ENCODE results near the gene PDIA4. TPM values are rescaled to one million over a fixed set of nuclear protein-coding genes. Genes with fewer than 3 reads are reported as not detected.
"Not testable (repeated sequence)": the region's sequence is repeated elsewhere in the genome, so short reads cannot be mapped to it uniquely, and the experiment has no call there.

PDIA4 gene
- total and polyA plus RNA-seq, 5 donors from 2014 or later: 33.4 to 78.3 (median 67.5) TPM

- Mint-ChIP-seq H3K4me1 (peaks cover 34 to 51% (median 40%) of the 10 kb centered on the region in 4 donors), H3K27ac (peak overlapping the region; percentile 94 to 97 (median 97)), H3K27me3 (peaks cover 13% of the 10 kb centered on the region), H3K36me3 (no peaks in the 10 kb centered on the region), H3K9me3 (peaks cover 0 to 1% (median 0%) of the 10 kb centered on the region in 7 donors), H3K4me3 (peak overlapping the region; percentile 93 to 98 (median 96))
- peak overlapping the region; percentile 88 for H3K27ac ChIP-seq (ENCODE audit: insufficient read depth, low read length, poor library complexity, severe bottlenecking)
- H3K4me3 ChIP-seq (ENCODE audit: low read depth, low read length): peak overlapping the region; percentile 99
- H3K4me1 ChIP-seq (ENCODE audit: control insufficient read depth, insufficient read depth, low read length, poor library complexity, severe bottlenecking): peaks cover 36% of the 10 kb centered on the region
- H3K36me3 ChIP-seq (ENCODE audit: control insufficient read depth, insufficient read depth, low read length): no peaks in the 10 kb centered on the region
- H3K27me3 ChIP-seq (ENCODE audit: control insufficient read depth, insufficient read depth, low read length): no peaks in the 10 kb centered on the region
- DNase-seq (no peak), ATAC-seq (ENCODE audit: low read depth in 2 of 2) (no peak)
- no peaks in the 10 kb centered on the region for H3K9me3 ChIP-seq (ENCODE audit: control insufficient read depth in 2 of 2, low read length in 2 of 2)
Measured at GRCh38 chr7:148987751-148988512, 40.4 kb downstream of the PDIA4 start.

GRCh38 chr7:148987010-148987750 lies 41.1 kb downstream of the PDIA4 start:
- Mint-ChIP-seq H3K27ac (peak overlapping the region; percentile 94 to 97 (median 97)), H3K9me3 (peaks cover 0 to 1% (median 0%) of the 10 kb centered on the region in 7 donors), H3K4me1 (peaks cover 34 to 54% (median 41%) of the 10 kb centered on the region in 4 donors), H3K27me3 (peaks cover 15% of the 10 kb centered on the region), H3K36me3 (no peaks in the 10 kb centered on the region), H3K4me3 (peak overlapping the region; percentile 93 to 98 (median 96))
- ATAC-seq (ENCODE audit: low read depth in 2 of 2) (peak; percentile 83 to 84), DNase-seq (peak; percentile 81 to 93 (median 91))
- H3K4me3 ChIP-seq (ENCODE audit: low read depth, low read length): peak overlapping the region; percentile 99
- no peaks in the 10 kb centered on the region for H3K36me3 ChIP-seq (ENCODE audit: control insufficient read depth, insufficient read depth, low read length)
- no peaks in the 10 kb centered on the region for H3K27me3 ChIP-seq (ENCODE audit: control insufficient read depth, insufficient read depth, low read length)
- H3K4me1 ChIP-seq (ENCODE audit: control insufficient read depth, insufficient read depth, low read length, poor library complexity, severe bottlenecking): peaks cover 42% of the 10 kb centered on the region
- peak overlapping the region; percentile 88 for H3K27ac ChIP-seq (ENCODE audit: insufficient read depth, low read length, poor library complexity, severe bottlenecking)
- no peaks in the 10 kb centered on the region for H3K9me3 ChIP-seq (ENCODE audit: control insufficient read depth in 2 of 2, low read length in 2 of 2)

- Mint-ChIP-seq H3K9me3 (peaks cover 0 to 1% (median 0%) of the 10 kb centered on the region in 7 donors), H3K4me3 (peak overlapping the region; percentile 93 to 98 (median 96)), H3K27ac (peak overlapping the region; percentile 94 to 97 (median 97)), H3K36me3 (no peaks in the 10 kb centered on the region), H3K27me3 (peaks cover 15% of the 10 kb centered on the region), H3K4me1 (peaks cover 34 to 54% (median 41%) of the 10 kb centered on the region in 4 donors)
- H3K4me3 ChIP-seq (ENCODE audit: low read depth, low read length): peak overlapping the region; percentile 99
- DNase-seq (no peak), ATAC-seq (ENCODE audit: low read depth in 2 of 2) (no peak)
- H3K9me3 ChIP-seq (ENCODE audit: control insufficient read depth in 2 of 2, low read length in 2 of 2): no peaks in the 10 kb centered on the region
- H3K27me3 ChIP-seq (ENCODE audit: control insufficient read depth, insufficient read depth, low read length): no peaks in the 10 kb centered on the region
- H3K36me3 ChIP-seq (ENCODE audit: control insufficient read depth, insufficient read depth, low read length): no peaks in the 10 kb centered on the region
- peaks cover 42% of the 10 kb centered on the region for H3K4me1 ChIP-seq (ENCODE audit: control insufficient read depth, insufficient read depth, low read length, poor library complexity, severe bottlenecking)
- peak overlapping the region; percentile 88 for H3K27ac ChIP-seq (ENCODE audit: insufficient read depth, low read length, poor library complexity, severe bottlenecking)
Measured at GRCh38 chr7:148986742-148987009, 41.6 kb downstream of the PDIA4 start.

- peaks cover 42% of the 10 kb centered on the region for H3K4me1 ChIP-seq (ENCODE audit: control insufficient read depth, insufficient read depth, low read length, poor library complexity, severe bottlenecking)
- H3K9me3 Mint-ChIP-seq: peaks cover 0 to 6% (median 0%) of the 10 kb centered on the region in 7 donors
- peak; percentile 70 to 86 (median 82) for DNase-seq
- peak overlapping the region; percentile 88 to 93 (median 93) for H3K27ac Mint-ChIP-seq
- H3K4me3 ChIP-seq (ENCODE audit: low read depth, low read length): peak overlapping the region; percentile 93
- peak overlapping the region; percentile 92 to 98 (median 96) for H3K4me3 Mint-ChIP-seq
- H3K27me3 ChIP-seq (ENCODE audit: control insufficient read depth, insufficient read depth, low read length): no peaks in the 10 kb centered on the region
- H3K9me3 ChIP-seq (ENCODE audit: control insufficient read depth in 2 of 2, low read length in 2 of 2): no peaks in the 10 kb centered on the region
- no peaks in the 10 kb centered on the region for H3K36me3 Mint-ChIP-seq
- H3K27ac ChIP-seq (ENCODE audit: insufficient read depth, low read length, poor library complexity, severe bottlenecking): peak overlapping the region; percentile 44
- H3K36me3 ChIP-seq (ENCODE audit: control insufficient read depth, insufficient read depth, low read length): no peaks in the 10 kb centered on the region
- peaks cover 34 to 56% (median 45%) of the 10 kb centered on the region in 4 donors for H3K4me1 Mint-ChIP-seq
- ATAC-seq (ENCODE audit: low read depth in 2 of 2): peak; percentile 59 to 61
- peaks cover 29% of the 10 kb centered on the region for H3K27me3 Mint-ChIP-seq
Measured at GRCh38 chr7:148983200-148984146, 44.8 kb downstream of the PDIA4 start.

- no peak for ATAC-seq (ENCODE audit: low read depth in 2 of 2)
- Histone ChIP-seq H3K9me3 (ENCODE audit: control insufficient read depth in 2 of 2, low read length in 2 of 2) (no peaks in the 10 kb centered on the region), H3K4me3 (ENCODE audit: low read depth, low read length) (peak overlapping the region; percentile 80), H3K27me3 (ENCODE audit: control insufficient read depth, insufficient read depth, low read length) (no peaks in the 10 kb centered on the region), H3K27ac (ENCODE audit: insufficient read depth, low read length, poor library complexity, severe bottlenecking) (peak overlapping the region; percentile 33), H3K4me1 (ENCODE audit: control insufficient read depth, insufficient read depth, low read length, poor library complexity, severe bottlenecking) (peaks cover 36% of the 10 kb centered on the region), H3K36me3 (ENCODE audit: control insufficient read depth, insufficient read depth, low read length) (no peaks in the 10 kb centered on the region)
- Mint-ChIP-seq H3K36me3 (no peaks in the 10 kb centered on the region), H3K27me3 (peaks cover 29% of the 10 kb centered on the region), H3K27ac (peak overlapping the region; percentile 87 to 93 (median 93)), H3K4me1 (peaks cover 28 to 52% (median 37%) of the 10 kb centered on the region in 4 donors), H3K4me3 (peak overlapping the region; percentile 92 to 98 (median 96)), H3K9me3 (peaks cover 0 to 6% (median 0%) of the 10 kb centered on the region in 7 donors)
- DNase-seq: peak in 1 of 3 donors; percentile 9
Measured at GRCh38 chr7:148982654-148983199, 45.6 kb downstream of the PDIA4 start.

GRCh38 chr7:148979827-148980226 lies 48.5 kb downstream of the PDIA4 start:
- ATAC-seq (ENCODE audit: low read depth in 2 of 2): no peak
- H3K4me1 Mint-ChIP-seq: peaks cover 14 to 31% (median 20%) of the 10 kb centered on the region in 4 donors

GRCh38 chr7:148979072-148979471 lies 49.2 kb downstream of the PDIA4 start:
- not testable (repeated sequence) for H3K4me3 ChIP-seq (ENCODE audit: low read depth, low read length); H3K9me3 Mint-ChIP-seq; H3K36me3 ChIP-seq (ENCODE audit: control insufficient read depth, insufficient read depth, low read length); H3K9me3 ChIP-seq (ENCODE audit: control insufficient read depth in 2 of 2, low read length in 2 of 2); ATAC-seq (ENCODE audit: low read depth in 2 of 2); H3K27ac ChIP-seq (ENCODE audit: insufficient read depth, low read length, poor library complexity, severe bottlenecking); DNase-seq; H3K27me3 ChIP-seq (ENCODE audit: control insufficient read depth, insufficient read depth, low read length); H3K36me3 Mint-ChIP-seq
- Mint-ChIP-seq H3K4me1 (peaks cover 7 to 23% (median 12%) of the 10 kb centered on the region in 4 donors), H3K4me3 (peak overlapping the region in 1 of 4 donors; percentile 15), H3K27me3 (peaks cover 30% of the 10 kb centered on the region), H3K27ac (peak overlapping the region in 1 of 3 donors; percentile 47)
- H3K4me1 ChIP-seq (ENCODE audit: control insufficient read depth, insufficient read depth, low read length, poor library complexity, severe bottlenecking): peaks cover 15% of the 10 kb centered on the region

More at GRCh38 chr7:148979827-148980226, 48.5 kb downstream of the PDIA4 start:
- no peak overlapping the region for H3K4me3 ChIP-seq (ENCODE audit: low read depth, low read length)
- H3K36me3 ChIP-seq (ENCODE audit: control insufficient read depth, insufficient read depth, low read length): no peaks in the 10 kb centered on the region
- peaks cover 29% of the 10 kb centered on the region for H3K27me3 Mint-ChIP-seq
- H3K27ac ChIP-seq (ENCODE audit: insufficient read depth, low read length, poor library complexity, severe bottlenecking): no peak overlapping the region
- peaks cover 17% of the 10 kb centered on the region for H3K4me1 ChIP-seq (ENCODE audit: control insufficient read depth, insufficient read depth, low read length, poor library complexity, severe bottlenecking)
- DNase-seq: peak in 2 of 3 donors; percentile 32 to 40
- no peaks in the 10 kb centered on the region for H3K9me3 ChIP-seq (ENCODE audit: control insufficient read depth in 2 of 2, low read length in 2 of 2)
- no peaks in the 10 kb centered on the region for H3K27me3 ChIP-seq (ENCODE audit: control insufficient read depth, insufficient read depth, low read length)
- peaks cover 0 to 6% (median 0%) of the 10 kb centered on the region in 7 donors for H3K9me3 Mint-ChIP-seq
- H3K4me3 Mint-ChIP-seq: peak overlapping the region in 3 of 4 donors; percentile 22 to 68 (median 37)
- no peaks in the 10 kb centered on the region for H3K36me3 Mint-ChIP-seq
- H3K27ac Mint-ChIP-seq: peak overlapping the region; percentile 27 to 61 (median 47)
